HG02588 (cell line): ENCODE data around the gene VWA5A.
"Not testable (repeated sequence)": the region's sequence is repeated elsewhere in the genome, so short reads cannot be mapped to it uniquely, and the experiment has no call there.

Source experiments
- ATAC-seq: cut with Tn5 transposase; IDR thresholded peaks from one replicate; pipeline ENCODE4 v1.9.1; 2021; ENCODE audit warnings: mild to moderate bottlenecking, moderate library complexity; ENCODE audit not compliant: unreplicated experiment

Gene VWA5A

GRCh38 chr11:124090996-124091395, 24.3 kb upstream of the VWA5A start:
- ATAC-seq, result no peak

DNA sequence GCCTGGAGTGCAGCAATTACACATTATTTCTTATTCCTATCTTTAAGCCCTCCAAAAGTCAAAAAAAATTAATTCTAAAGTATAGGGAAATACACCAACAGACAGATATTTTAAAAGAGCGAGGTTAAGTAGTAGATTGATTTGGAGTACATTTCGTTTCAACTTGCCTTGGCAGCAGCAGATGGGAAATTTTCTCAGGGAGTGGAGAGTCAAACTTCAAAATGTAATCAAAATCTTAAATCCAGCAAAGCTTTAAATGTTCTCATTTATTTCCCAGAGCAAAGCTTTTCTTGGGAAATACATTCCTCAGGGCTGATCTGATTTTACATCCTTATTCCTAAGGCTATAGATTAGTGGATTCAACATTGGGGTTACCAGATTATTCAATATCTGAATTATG, 21.9 kb upstream of the VWA5A start:
- no peak for ATAC-seq

- no peak for ATAC-seq
Measured at GRCh38 chr11:124094731-124095130, 20.5 kb upstream of the VWA5A start.

- no peak for ATAC-seq
Measured at GRCh38 chr11:124096364-124096763, 18.9 kb upstream of the VWA5A start.

DNA sequence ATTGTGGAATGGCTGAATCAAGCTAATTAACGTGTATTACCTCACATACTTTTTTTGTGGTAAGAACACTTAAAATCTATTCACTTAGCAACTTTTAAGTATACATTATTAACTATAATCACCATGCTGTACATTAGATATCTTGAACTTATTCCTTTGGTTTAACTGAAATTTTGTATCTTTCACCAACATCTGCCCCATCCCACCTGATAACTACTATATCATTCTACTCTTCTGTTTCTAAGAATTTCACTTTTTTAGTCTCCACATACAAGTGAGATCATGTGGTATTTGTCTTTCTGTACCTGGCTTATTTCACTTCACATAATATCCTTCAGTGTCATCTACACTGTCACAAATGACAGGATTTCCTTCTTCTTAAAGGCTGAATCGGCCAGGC, 17.1 kb upstream of the VWA5A start:
- no peak for ATAC-seq

DNA sequence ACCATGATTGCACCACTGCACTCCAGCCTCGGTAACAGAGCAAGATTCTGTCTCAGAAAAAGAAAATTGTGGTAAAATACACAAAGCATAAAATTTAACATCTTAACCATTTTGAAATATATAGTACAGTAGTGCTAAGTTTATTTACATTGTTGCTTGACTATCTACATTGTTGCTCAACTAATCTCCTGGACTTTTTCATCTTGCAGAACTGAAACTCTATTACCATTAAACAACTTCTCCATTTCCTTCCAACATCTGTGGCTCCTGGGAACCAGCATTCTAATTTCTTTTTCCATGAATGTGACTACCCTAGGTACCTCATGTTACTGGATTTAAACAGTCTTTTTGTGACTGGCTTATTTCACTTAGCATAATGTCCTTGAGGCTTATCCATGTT, 13.5 kb upstream of the VWA5A start:
- no peak for ATAC-seq

DNA sequence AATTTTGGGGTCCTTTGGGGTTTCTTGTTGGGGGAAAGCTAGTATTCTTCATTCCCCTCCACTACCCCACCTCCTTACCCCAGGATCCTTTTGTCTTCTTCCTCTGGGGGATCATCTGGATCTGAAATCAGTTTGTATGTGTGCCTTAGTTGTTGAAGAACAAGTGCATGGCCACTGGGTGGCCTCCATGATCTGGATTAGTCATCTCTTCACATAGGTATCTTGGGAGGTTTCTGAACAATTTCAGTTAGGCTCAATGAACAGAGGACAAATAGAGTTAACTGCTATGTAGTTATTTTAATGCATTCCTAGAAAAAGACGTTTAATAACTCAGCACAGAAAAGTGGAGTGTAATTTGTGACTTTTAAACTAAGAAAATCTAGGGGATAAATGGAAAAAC, 7.1 kb upstream of the VWA5A start:
- ATAC-seq, result peak; percentile 80

- ATAC-seq, result no peak
Measured at GRCh38 chr11:124109377-124109776, 5.9 kb upstream of the VWA5A start.

DNA sequence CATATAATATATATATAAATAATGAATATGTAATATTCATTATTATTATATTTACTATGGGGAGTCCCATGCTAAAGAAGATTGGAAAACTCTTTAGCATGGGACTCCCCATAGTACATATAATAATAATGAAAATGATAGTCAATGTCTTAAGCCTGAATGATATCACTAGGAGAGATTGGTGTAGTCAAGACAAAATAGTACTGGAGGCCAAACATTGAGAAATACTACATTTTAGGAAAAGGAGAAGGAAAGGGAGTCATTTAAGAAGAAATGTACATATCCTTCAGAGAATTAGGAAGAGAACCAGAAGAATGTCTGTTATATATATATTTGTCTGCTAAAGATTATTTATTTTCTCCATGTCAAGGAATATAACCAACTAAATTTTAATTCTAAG, 5.0 kb upstream of the VWA5A start:
- ATAC-seq, result no peak

GRCh38 chr11:124113890-124114289, 1.4 kb upstream of the VWA5A start:
- no peak for ATAC-seq

GRCh38 chr11:124115782-124116616, 749 bp downstream of the VWA5A start:
- ATAC-seq, result no peak

DNA sequence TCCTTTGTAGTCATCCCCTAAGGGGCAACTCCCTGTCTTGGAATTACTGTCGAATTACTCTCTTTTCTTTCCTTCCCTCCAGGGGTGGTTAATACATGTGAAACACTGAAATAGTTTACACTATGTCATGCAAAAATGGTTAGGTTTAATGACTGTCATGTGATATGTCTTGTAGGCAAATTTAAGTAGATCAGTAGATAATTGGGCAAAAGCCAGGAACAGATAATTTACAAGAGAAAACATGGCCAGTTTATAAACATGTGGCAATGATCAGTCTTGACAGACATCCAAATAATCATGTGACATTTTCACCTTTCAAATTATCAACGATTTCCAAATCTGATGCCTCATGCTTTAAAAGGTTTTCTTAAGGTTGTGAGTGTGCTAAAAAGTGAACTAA, 3.9 kb downstream of the VWA5A start:
- no peak for ATAC-seq

DNA sequence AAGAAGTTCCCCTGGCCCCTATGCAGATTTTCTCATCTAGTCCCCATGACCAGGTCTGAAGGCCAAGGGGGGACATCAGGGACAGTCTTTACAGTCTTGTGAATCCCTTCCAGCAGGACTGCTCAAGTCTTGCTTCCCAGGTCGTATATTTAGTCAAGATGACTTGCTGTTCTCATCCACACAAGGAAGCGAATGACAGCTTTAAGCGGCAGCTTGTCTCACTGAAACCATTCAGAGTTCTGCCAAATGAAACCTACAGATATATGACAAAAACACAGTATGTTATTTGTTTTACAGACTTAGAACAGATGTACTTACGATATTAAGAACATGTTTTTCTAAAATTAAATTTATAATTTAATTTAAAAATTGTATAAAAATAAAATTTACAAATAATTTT, 5.6 kb downstream of the VWA5A start:
- no peak for ATAC-seq

- ATAC-seq, result no peak
Measured at GRCh38 chr11:124122123-124122522, 6.9 kb downstream of the VWA5A start.

DNA sequence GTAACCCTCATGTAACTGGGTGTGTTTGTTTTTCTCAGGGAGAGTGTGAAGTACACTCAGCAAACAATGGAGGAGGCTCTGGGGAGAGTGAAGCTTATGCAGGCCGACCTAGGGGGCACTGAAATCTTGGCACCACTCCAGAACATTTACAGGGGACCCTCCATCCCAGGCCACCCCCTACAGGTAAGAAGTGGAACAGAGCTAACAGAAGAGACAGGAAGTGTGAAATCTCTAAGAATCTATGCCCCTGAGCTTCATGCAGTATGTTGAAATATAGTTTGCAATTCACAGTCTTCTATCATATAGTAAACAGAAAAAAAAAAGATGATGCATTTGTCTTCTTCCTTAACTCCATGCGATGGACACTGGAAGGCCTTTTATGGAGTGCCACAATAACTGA, 8.4 kb downstream of the VWA5A start:
- ATAC-seq, result no peak

GRCh38 chr11:124127134-124127533, 11.9 kb downstream of the VWA5A start:
- not testable (repeated sequence) for ATAC-seq

- ATAC-seq, result no peak
Measured at GRCh38 chr11:124143034-124143433, 27.8 kb downstream of the VWA5A start.

GRCh38 chr11:124147951-124148350, 32.7 kb downstream of the VWA5A start:
- ATAC-seq, result no peak

DNA sequence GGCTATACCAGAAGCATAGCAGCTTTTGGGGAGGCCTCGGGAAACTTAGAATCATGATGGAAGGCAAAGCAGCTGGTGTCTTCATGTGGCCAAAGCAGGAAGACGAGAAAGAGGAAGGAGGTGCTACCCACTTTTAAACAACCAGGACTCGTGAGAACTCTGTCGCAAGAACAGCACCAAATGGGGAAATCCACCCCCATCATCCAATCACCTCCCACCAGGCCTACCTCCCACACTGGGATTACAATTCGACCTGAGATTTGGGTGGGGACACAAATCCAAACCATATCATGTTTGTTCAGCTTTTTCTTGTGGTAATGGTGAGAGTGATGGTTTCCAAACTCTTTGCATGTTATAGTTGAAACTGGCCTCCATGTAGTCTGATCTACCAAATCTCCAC, 35.4 kb downstream of the VWA5A start:
- no peak for ATAC-seq

GRCh38 chr11:124152770-124153407, 37.6 kb downstream of the VWA5A start:
- ATAC-seq, result no peak

GRCh38 chr11:124153821-124154220, 38.6 kb downstream of the VWA5A start:
- ATAC-seq, result no peak

GRCh38 chr11:124159481-124159880, 44.2 kb downstream of the VWA5A start:
- no peak for ATAC-seq

DNA sequence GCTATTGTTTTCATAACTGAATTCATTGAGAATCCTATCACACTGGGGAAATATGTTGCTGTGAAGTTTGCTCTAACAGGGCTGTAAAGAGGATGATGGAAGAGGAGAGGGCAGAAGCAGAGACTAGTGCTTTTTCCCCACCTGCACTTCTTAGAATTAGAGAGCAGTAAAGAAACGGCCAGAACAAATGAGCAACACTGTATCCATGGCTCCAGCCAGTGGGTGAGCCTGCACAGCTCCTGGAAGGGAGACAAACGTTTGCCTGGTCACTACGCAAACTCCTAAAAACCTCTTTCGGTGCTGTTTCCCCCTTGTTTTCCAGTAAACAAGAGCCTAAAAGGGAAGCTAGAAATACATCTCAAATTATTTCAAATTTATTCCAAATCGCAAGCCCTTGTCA, 45.7 kb downstream of the VWA5A start:
- ATAC-seq, result no peak
